Activated CD4-positive, alpha-beta memory T cell treated with anti-CD3 and anti-CD28 coated beads, Interleukin-2, amount 10 ng/mL, durations not matched to agents 7 days and 5 days (primary cell): ENCODE results near the gene TMIGD2. TPM values are rescaled to one million over a fixed set of nuclear protein-coding genes. Genes with fewer than 3 reads are reported as not detected.
"Not testable (repeated sequence)": the region's sequence is repeated elsewhere in the genome, so short reads cannot be mapped to it uniquely, and the experiment has no call there.

Experiments
- CTCF ChIA-PET: fragments of 350-600 bp; sonication (Branson Sonifier 250); formaldehyde crosslinking; loops from one replicate; lab custom pipeline; 2021; ENCODE audit warnings: antibody characterized with exemption, inconsistent platforms; lab: Charles Lee
- POLR2A ChIA-PET: fragments of 350-600 bp; sonication (Branson Sonifier 250); formaldehyde crosslinking; loops from one replicate; lab custom pipeline; 2021; ENCODE audit warnings: antibody characterized with exemption; lab: Charles Lee
- DNase-seq: peaks from one replicate; pipeline ENCODE4 v3.0.0-alpha.2; 2020
- H3K27ac Mint-ChIP-seq: one replicate; pipeline ENCODE4 v1.8.0; 2021; ENCODE audit warnings: mild to moderate bottlenecking, mixed read lengths
- H3K27me3 Mint-ChIP-seq: one replicate; pipeline ENCODE4 v1.8.0; 2021; ENCODE audit warnings: mixed read lengths
- H3K36me3 Mint-ChIP-seq: one replicate; pipeline ENCODE4 v1.8.0; 2021; ENCODE audit warnings: low read depth, mixed read lengths
- H3K4me1 Mint-ChIP-seq: one replicate; pipeline ENCODE4 v1.8.0; 2021; ENCODE audit warnings: mixed read lengths
- H3K4me3 Mint-ChIP-seq: one replicate; pipeline ENCODE4 v1.8.0; 2021; ENCODE audit warnings: mild to moderate bottlenecking, mixed read lengths
- H3K9me3 Mint-ChIP-seq: one replicate; pipeline ENCODE4 v1.8.0; 2021; ENCODE audit warnings: mixed read lengths
- total RNA-seq, 2 experiments: library from RNA; stranded (reverse); gene quantifications; one replicate each; pipeline ENCODE4 v1.2.3, GENCODE V29; 2021

Gene TMIGD2
- total RNA-seq, 2 experiments from 2014 or later, result 2.6 to 4.0 TPM

DNA sequence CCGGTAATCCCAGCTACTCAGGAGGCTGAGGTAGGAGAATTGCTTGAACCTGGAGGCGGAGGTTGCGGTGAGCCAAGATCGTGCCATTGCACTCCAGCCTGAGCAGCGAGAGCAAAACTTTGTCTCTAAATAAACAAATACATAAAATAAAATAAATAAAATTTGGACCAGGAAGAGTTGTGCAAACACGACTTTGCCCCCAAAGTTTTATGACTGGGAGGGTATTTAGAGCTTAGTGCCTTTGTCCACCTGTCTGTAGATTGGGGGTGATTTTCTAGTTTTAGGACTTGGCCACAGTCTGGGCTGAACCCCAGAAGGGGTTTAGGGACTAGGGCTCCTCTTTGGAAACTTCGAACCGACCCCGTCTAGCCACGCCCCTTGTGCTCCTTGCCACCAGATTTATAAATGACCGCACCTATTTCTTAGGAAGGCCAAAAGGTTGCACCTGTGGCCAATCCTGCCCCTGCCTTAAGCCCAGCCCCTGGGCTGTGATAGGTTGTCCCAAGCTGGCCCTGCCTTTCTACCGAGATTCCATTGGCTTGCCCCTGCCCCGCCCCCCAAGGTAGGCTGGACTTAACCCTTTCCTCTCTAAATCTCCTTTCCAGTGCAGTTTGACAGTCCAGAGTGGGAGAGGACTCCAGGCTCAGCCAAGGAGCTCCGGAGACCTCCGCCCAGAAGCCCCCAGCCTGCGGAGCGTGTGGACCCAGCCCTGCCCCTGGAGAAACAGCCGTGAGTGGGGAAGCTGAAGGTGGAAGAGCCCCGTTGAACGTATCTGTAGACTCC, 17.8 kb downstream of the TMIGD2 start:
- Mint-ChIP-seq H3K27me3 (peaks cover 16% of the 10 kb centered on the region), H3K9me3 (no peaks in the 10 kb centered on the region), H3K4me1 (peaks cover 2% of the 10 kb centered on the region), H3K4me3 (no peak overlapping the region), H3K27ac (no peak overlapping the region), H3K36me3 (no peaks in the 10 kb centered on the region)
- ChIA-PET POLR2A (no interaction called here), CTCF (interaction anchor here (1.1 kb wide), 1 partner anchor 18 kb away, joined by 3 read pairs; no protein-coding TSS in a partner anchor)
- no peak for DNase-seq

GRCh38 chr19:4279530-4280422, 22.4 kb downstream of the TMIGD2 start:
- Mint-ChIP-seq H3K4me3 (no peak overlapping the region), H3K9me3 (no peaks in the 10 kb centered on the region), H3K27me3 (peaks cover 25% of the 10 kb centered on the region), H3K27ac (no peak overlapping the region), H3K36me3 (no peaks in the 10 kb centered on the region), H3K4me1 (peaks cover 2% of the 10 kb centered on the region)
- ChIA-PET CTCF (interaction anchor here (0.5 to 1.4 kb wide), 3 partner anchors 13 to 116 kb away, joined by 3 read pairs; no protein-coding TSS in a partner anchor), POLR2A (no interaction called here)
- no peak for DNase-seq

- peaks cover 2% of the 10 kb centered on the region for H3K4me1 Mint-ChIP-seq
- no peaks in the 10 kb centered on the region for H3K36me3 Mint-ChIP-seq
- no peak for DNase-seq
- H3K27me3 Mint-ChIP-seq, result peaks cover 25% of the 10 kb centered on the region
- H3K4me3 Mint-ChIP-seq, result no peak overlapping the region
- ChIA-PET POLR2A (no interaction called here), CTCF (interaction anchor here (0.5 kb wide), 1 partner anchor 115 kb away, joined by 3 read pairs; no protein-coding TSS in a partner anchor)
- H3K27ac Mint-ChIP-seq, result no peak overlapping the region
- no peaks in the 10 kb centered on the region for H3K9me3 Mint-ChIP-seq
Observed at GRCh38 chr19:4279267-4279529, 23.0 kb downstream of the TMIGD2 start.

DNA sequence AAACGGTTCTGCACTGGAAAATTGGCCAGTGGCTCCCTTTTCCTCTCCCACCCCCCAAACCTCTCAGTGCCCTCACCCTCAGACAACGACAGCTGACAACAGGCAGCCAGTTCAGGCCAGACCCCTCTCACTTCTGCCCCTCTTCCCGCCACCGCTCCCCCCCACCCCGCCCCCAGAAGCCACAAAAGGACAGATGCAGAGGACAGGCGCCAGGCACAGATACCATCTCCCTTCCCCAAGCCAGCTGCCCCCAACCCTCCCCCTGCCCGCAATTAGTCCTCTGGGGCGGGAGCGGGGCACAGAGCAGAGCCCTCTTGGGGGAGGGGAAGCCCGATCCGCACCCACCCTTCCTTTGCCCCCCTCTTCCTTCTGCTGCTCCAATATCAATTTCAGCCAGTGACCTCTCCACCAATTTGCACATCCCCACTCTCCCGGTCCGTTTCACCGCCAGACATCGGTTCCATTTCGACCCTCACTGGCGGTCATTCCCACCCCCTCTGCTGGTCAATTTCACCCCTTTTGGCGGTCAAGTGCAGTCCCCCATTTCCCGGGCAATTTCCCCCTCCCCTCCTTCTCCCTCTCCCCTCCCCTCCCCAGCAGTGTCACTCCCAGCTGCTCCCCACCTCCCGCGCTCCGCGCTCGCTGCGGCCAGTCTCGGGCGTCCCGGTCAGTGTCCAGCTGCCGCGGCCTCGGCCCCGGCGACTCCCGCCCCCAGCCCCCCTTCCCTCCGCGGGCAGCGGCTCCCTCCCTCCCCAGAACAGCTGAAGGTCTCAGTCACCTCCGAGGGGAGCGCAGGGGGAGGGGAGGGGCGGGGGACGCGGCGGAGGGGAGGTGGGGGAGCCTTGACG, 23.5 kb downstream of the TMIGD2 start, which contains the start of gene SHD:
Gene SHD (plus strand): TSS at position 848 of the 848 bp plus-strand sequence. CDS start 798 bp downstream, outside the sequence.
- H3K4me1 Mint-ChIP-seq, result peaks cover 2% of the 10 kb centered on the region
- H3K9me3 Mint-ChIP-seq, result no peaks in the 10 kb centered on the region
- no peak within 1 kb of the TSS for H3K27ac Mint-ChIP-seq
- CTCF ChIA-PET, result interaction anchor here (1.2 to 1.5 kb wide), 2 partner anchors 11 to 12 kb away, joined by 5 to 6 read pairs; no protein-coding TSS in a partner anchor
- POLR2A ChIA-PET, result no interaction called here
- H3K4me3 Mint-ChIP-seq, result no peak within 1 kb of the TSS
- peaks cover 25% of the 10 kb centered on the region for H3K27me3 Mint-ChIP-seq
- H3K36me3 Mint-ChIP-seq, result no peaks in the 10 kb centered on the region
- DNase-seq, result no peak

GRCh38 chr19:4278010-4278409, 24.2 kb downstream of the TMIGD2 start:
- H3K36me3 Mint-ChIP-seq, result no peaks in the 10 kb centered on the region
- peaks cover 2% of the 10 kb centered on the region for H3K4me1 Mint-ChIP-seq
- no peak overlapping the region for H3K27ac Mint-ChIP-seq
- peaks cover 25% of the 10 kb centered on the region for H3K27me3 Mint-ChIP-seq
- DNase-seq, result no peak
- CTCF ChIA-PET, result interaction anchor here (1.2 to 1.5 kb wide), 2 partner anchors 10 to 12 kb away, joined by 5 to 6 read pairs; no protein-coding TSS in a partner anchor
- no peaks in the 10 kb centered on the region for H3K9me3 Mint-ChIP-seq
- POLR2A ChIA-PET, result no interaction called here
- no peak overlapping the region for H3K4me3 Mint-ChIP-seq

DNA sequence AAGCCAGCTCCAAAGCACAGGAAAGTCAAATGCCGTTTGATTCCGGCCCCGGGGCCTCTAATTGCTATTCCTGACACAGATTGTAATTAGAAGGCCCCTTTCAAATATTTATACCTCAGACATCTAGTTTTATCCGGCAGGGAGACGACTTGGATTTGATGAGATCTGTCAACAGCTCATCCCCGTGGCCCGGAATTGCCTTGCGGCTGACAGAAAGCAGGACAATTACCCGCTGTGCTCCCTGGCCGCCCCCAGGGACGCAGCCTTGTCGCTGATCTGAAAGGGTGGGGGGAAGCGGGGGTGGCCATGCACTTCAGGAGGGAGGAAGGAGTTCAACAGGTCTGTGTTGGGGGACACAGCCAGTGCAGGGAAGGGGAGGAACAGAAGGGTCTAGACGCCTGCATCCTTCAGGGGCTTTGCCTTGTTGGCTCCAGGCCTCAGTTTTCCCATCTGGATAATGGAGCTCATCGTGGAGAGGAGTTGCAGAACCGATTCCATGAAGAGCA, 24.9 kb downstream of the TMIGD2 start:
- Mint-ChIP-seq H3K4me1 (peaks cover 2% of the 10 kb centered on the region), H3K36me3 (no peaks in the 10 kb centered on the region), H3K27ac (no peak overlapping the region), H3K4me3 (no peak overlapping the region), H3K9me3 (no peaks in the 10 kb centered on the region), H3K27me3 (peaks cover 24% of the 10 kb centered on the region)
- CTCF ChIA-PET, result interaction anchor here (1.2 to 1.5 kb wide), 2 partner anchors 9 to 11 kb away, joined by 5 to 6 read pairs; no protein-coding TSS in a partner anchor
- no peak for DNase-seq
- POLR2A ChIA-PET, result no interaction called here

GRCh38 chr19:4274321-4274686, 27.9 kb downstream of the TMIGD2 start:
- H3K27ac Mint-ChIP-seq, H3K4me3 Mint-ChIP-seq, H3K27me3 Mint-ChIP-seq, H3K9me3 Mint-ChIP-seq, DNase-seq, H3K4me1 Mint-ChIP-seq: not testable (repeated sequence)
- ChIA-PET POLR2A (interaction anchor here (0.6 kb wide), 1 partner anchor 513 kb away, joined by 4 read pairs; the partner anchor contains the start of gene APBA3), CTCF (interaction anchor here (0.6 kb wide), 1 partner anchor 284 kb away, joined by 4 read pairs; no protein-coding TSS in a partner anchor)
- H3K36me3 Mint-ChIP-seq, result peaks cover 13% of the 10 kb centered on the region

DNA sequence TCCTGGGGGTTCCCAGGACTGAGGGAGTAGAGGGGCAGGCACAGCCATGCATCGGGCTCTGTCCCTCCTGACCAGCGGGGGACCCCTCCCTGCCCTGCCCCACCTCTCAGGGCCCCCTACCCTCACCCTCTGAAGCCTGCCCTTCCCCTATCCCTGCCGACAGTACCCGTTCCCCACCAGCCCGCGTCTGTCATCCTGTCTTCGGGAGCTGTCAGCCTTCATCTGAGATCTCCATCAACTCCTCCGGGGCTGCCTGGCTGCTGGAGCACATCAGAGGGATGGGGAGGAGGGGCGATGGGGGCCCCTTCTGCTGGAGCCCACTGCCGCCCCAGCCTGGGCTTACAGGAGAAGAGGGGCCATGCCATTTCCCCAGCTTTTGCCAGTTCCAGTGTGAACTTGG, 29.3 kb downstream of the TMIGD2 start:
- DNase-seq, result no peak
- peaks cover 21% of the 10 kb centered on the region for H3K36me3 Mint-ChIP-seq
- H3K4me1 Mint-ChIP-seq, result no peaks in the 10 kb centered on the region
- H3K27me3 Mint-ChIP-seq, result peaks cover 2% of the 10 kb centered on the region
- CTCF ChIA-PET, result interaction anchor here (0.6 kb wide), 1 partner anchor 570 kb away, joined by 6 read pairs; no protein-coding TSS in a partner anchor
- no peaks in the 10 kb centered on the region for H3K9me3 Mint-ChIP-seq
- no peak overlapping the region for H3K4me3 Mint-ChIP-seq
- H3K27ac Mint-ChIP-seq, result no peak overlapping the region
- POLR2A ChIA-PET, result no interaction called here

DNA sequence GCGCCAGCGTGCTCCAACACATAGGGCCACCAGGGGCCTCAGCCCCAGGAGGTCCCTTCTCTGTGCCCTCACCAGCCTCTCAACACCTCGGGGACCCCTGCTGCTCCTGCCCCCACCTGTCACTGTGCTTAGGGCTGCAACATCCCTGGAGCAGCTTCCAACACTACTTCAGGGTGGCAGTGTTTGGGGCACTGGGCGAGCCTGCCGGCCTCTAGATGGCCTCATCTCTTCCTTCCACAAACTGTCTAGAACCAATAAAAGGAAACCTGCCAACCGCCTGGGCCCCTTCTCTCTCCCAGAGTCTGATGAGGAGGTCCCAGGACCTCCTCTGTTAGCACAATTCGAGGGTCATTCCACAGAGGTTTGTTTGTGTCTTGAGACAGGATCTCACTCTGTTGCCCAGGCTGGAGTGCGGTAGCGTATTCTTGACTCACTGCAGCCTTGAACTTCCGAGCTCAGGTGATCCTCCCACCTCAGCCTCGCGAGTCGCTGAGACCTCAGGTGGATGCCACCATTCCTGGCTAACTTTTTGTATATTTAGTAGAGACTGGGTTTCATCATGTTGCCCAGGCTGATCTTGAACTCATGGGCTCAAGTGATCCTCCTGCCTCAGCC, 33.3 kb downstream of the TMIGD2 start:
- H3K9me3 Mint-ChIP-seq, result no peaks in the 10 kb centered on the region
- POLR2A ChIA-PET, result interaction anchor here (0.9 to 2.4 kb wide), 2 partner anchors 84 to 133 kb away, joined by 3 to 11 read pairs; partner anchors contain the start of genes CHAF1A and SH3GL1
- no peak overlapping the region for H3K27ac Mint-ChIP-seq

GRCh38 chr19:4267901-4268815, 34.0 kb downstream of the TMIGD2 start:
- no peak for DNase-seq
- peaks cover 18% of the 10 kb centered on the region for H3K4me1 Mint-ChIP-seq
- no peak overlapping the region for H3K27ac Mint-ChIP-seq
- peaks cover 43% of the 10 kb centered on the region for H3K36me3 Mint-ChIP-seq
- ChIA-PET CTCF (interaction anchor here (0.7 to 5.6 kb wide), 15 partner anchors 10 to 523 kb away, joined by 3 to 69 read pairs (median 6); partner anchors contain the start of genes FEM1A and MPND), POLR2A (interaction anchor here (0.9 to 2.4 kb wide), 2 partner anchors 85 to 133 kb away, joined by 3 to 11 read pairs; partner anchors contain the start of genes CHAF1A and SH3GL1)
- H3K4me3 Mint-ChIP-seq, result no peak overlapping the region
- no peaks in the 10 kb centered on the region for H3K9me3 Mint-ChIP-seq
- H3K27me3 Mint-ChIP-seq, result no peaks in the 10 kb centered on the region

More for the DNA sequence above, 33.3 kb downstream of the TMIGD2 start:
- Mint-ChIP-seq H3K4me1 (peaks cover 18% of the 10 kb centered on the region), H3K4me3 (no peak overlapping the region), H3K27me3 (no peaks in the 10 kb centered on the region), H3K36me3 (peaks cover 43% of the 10 kb centered on the region)
- CTCF ChIA-PET, result interaction anchor here (1.2 to 5.6 kb wide), 5 partner anchors 9 to 256 kb away, joined by 5 to 69 read pairs (median 21); partner anchors contain the start of gene MPND
- DNase-seq, result no peak
